ENCODE results near the gene LYST. TPM values are rescaled to one million over a fixed set of nuclear protein-coding genes. Genes with fewer than 3 reads are reported as not detected.

Gene LYST
- total RNA-seq, 4 donors from 2014 or later, result 12.3 to 36.6 (median 21.0) TPM

DNA sequence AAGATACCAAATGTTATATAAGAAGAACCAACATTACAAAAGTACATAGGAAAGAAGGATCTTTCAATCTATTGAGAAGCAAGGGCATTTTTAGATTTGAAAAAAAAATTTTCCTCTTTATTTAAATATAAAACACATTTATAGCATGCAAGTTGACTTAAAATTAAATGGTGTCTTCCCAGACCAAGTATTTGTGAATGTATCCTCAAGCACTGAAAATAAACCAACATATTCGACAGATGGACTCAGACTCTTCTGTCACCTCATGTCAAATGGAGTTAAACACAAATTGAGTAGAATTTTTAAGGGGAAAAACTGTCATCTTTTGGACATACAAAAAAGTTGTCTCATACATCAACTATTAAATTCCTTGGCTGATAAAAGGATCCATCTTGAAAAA lies 140.1 kb downstream of the LYST start:
- Histone ChIP-seq H3K36me3 (peaks cover 0 to 84% (median 11%) of the 10 kb centered on the region in 3 donors), H3K9me3 (no peaks in the 10 kb centered on the region), H3K27ac (no peak overlapping the region), H3K4me3 (no peak overlapping the region), H3K27me3 (no peaks in the 10 kb centered on the region), H3K4me1 (peaks cover 0 to 13% (median 0%) of the 10 kb centered on the region in 3 donors)
- DNase-seq, result no peak
- TF ChIP-seq, protein P1, sequence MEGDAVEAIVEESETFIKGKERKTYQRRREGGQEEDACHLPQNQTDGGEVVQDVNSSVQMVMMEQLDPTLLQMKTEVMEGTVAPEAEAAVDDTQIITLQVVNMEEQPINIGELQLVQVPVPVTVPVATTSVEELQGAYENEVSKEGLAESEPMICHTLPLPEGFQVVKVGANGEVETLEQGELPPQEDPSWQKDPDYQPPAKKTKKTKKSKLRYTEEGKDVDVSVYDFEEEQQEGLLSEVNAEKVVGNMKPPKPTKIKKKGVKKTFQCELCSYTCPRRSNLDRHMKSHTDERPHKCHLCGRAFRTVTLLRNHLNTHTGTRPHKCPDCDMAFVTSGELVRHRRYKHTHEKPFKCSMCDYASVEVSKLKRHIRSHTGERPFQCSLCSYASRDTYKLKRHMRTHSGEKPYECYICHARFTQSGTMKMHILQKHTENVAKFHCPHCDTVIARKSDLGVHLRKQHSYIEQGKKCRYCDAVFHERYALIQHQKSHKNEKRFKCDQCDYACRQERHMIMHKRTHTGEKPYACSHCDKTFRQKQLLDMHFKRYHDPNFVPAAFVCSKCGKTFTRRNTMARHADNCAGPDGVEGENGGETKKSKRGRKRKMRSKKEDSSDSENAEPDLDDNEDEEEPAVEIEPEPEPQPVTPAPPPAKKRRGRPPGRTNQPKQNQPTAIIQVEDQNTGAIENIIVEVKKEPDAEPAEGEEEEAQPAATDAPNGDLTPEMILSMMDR (IDR thresholded peaks at IDR 0.05), result no peak
- no peak for TF ChIP-seq POLR2A (IDR thresholded peaks at IDR 0.05)
- intact Hi-C loops (cut with DNase I), result no loop called here
- WGBS, 2 donors, result 87 to 96% methylated on average over 1 of the region's 1 CpG

DNA sequence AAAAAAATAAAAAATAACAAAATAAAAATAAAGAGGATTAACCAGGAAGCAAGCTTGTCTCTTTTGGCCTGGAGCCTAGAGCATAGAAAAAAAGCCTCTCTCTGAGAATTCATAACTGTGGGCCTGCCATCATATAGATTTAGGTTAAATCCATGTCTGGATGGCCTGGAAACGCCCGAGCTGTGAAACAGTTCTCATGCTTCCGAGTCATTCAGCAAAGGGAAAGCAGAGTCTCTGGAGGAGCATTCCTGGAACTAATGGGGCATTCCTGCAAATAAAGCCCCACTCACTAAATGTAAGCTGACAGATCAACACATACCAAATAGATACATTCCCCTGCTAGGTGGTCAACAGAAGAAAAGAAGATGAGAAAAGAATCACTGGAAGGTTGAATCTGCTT lies 141.3 kb downstream of the LYST start:
- intact Hi-C loops (cut with DNase I), result no loop called here
- Histone ChIP-seq H3K4me1 (peaks cover 0 to 13% (median 0%) of the 10 kb centered on the region in 3 donors), H3K4me3 (no peak overlapping the region), H3K27me3 (no peaks in the 10 kb centered on the region), H3K36me3 (peaks cover 0 to 88% (median 11%) of the 10 kb centered on the region in 3 donors), H3K27ac (peak overlapping the region in 2 of 4 donors; percentile 28 to 68), H3K9me3 (no peaks in the 10 kb centered on the region)
- WGBS, 2 donors, result 56 to 71% methylated on average over 2 to 3 of the region's 3 CpGs
- DNase-seq, result no peak
- TF ChIP-seq, protein P1 (IDR thresholded peaks at IDR 0.05), result no peak
- no peak for TF ChIP-seq POLR2A (IDR thresholded peaks at IDR 0.05)

DNA sequence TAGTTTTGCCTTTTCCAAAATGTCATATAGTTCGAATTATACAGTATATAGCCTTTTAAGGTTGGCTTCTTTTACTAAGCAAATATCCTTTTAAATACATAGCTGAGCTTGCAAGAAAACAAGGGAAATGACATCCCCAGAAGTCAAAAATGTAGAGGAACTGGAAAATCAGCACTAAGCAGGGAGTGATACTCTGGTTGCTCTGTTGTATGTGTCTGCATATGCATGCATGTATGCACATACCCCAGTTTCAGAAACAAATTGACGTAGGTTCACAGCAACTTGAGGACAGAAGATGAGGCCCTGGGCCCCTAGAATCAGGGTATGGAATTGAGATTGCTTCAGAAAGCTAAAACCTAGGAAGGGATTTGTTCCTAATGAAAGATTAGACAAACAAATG lies 142.0 kb downstream of the LYST start:
- Histone ChIP-seq H3K9me3 (no peaks in the 10 kb centered on the region), H3K27ac (peak overlapping the region in 2 of 4 donors; percentile 28 to 68), H3K36me3 (peaks cover 0 to 88% (median 11%) of the 10 kb centered on the region in 3 donors), H3K4me3 (no peak overlapping the region), H3K27me3 (no peaks in the 10 kb centered on the region), H3K4me1 (peaks cover 0 to 13% (median 0%) of the 10 kb centered on the region in 3 donors)
- TF ChIP-seq, protein P1 (IDR thresholded peaks at IDR 0.05), result no peak
- no peak for TF ChIP-seq POLR2A (IDR thresholded peaks at IDR 0.05)
- whole genome bisulfite sequencing, 2 donors, result 84 to 94% methylated on average over 2 of the region's 2 CpGs
- DNase-seq, result no peak
- intact Hi-C loops (cut with DNase I), result no loop called here

DNA sequence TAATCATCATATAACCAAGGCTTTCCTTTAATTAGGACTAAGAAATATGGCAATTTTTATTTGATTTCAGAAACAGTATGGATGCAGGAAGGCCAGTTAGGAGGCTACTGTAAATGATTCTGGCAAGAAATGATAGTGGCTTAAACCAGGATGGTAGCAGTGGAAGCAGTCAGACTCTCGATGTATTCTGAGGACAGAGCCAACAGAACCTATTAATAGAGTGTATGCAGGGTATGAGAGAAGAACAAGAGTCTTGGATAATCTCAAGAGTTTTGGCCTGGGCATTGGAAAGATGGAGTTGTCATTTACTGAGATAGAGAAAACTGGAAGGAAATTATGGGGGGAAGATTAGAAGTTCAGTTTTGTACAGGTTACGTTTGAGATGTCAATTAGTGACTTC lies 143.8 kb downstream of the LYST start:
- Histone ChIP-seq H3K27ac (no peak overlapping the region), H3K4me1 (peaks cover 0 to 13% (median 0%) of the 10 kb centered on the region in 3 donors), H3K4me3 (no peak overlapping the region), H3K36me3 (peaks cover 0 to 88% (median 9%) of the 10 kb centered on the region in 3 donors), H3K27me3 (no peaks in the 10 kb centered on the region), H3K9me3 (no peaks in the 10 kb centered on the region)
- no peak for DNase-seq
- intact Hi-C loops (cut with DNase I), result no loop called here
- no peak for TF ChIP-seq POLR2A (IDR thresholded peaks at IDR 0.05)
- TF ChIP-seq, protein P1 (IDR thresholded peaks at IDR 0.05), result no peak
- WGBS, 2 donors, result 86 to 92% methylated on average over 2 of the region's 2 CpGs

DNA sequence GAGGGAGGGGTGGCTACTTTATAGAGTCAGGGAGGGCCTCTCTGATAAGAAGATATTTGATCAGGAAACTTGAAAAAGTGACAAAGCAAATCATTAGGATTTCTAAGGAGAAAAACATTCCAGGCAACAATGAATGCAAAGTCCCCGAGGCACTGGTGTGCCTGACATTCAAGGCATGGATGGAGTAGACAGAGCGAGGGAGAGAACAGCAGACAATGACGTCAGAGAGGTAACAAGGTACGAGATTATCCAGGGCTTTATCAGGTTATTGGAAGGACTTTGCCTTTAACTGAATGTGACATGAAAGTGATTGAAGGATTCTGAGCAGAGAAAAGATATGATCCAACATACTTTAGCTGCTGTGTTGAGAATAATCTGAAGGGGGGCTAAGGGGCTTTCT lies 144.7 kb downstream of the LYST start:
- Histone ChIP-seq H3K27me3 (no peaks in the 10 kb centered on the region), H3K9me3 (no peaks in the 10 kb centered on the region), H3K4me3 (no peak overlapping the region), H3K4me1 (peaks cover 0 to 13% (median 0%) of the 10 kb centered on the region in 3 donors), H3K27ac (no peak overlapping the region), H3K36me3 (peaks cover 0 to 87% (median 9%) of the 10 kb centered on the region in 3 donors)
- intact Hi-C loops (cut with DNase I), result no loop called here
- DNase-seq, result no peak
- TF ChIP-seq, protein P1 (IDR thresholded peaks at IDR 0.05), result no peak
- no peak for TF ChIP-seq POLR2A (IDR thresholded peaks at IDR 0.05)
- WGBS, 2 donors, result 80 to 90% methylated on average over 4 of the region's 4 CpGs
